AG20443 (cell line): Measurements from ENCODE around the gene CLRN2.
"Not testable (repeated sequence)": the region's sequence is repeated elsewhere in the genome, so short reads cannot be mapped to it uniquely, and the experiment has no call there.

Experiments used
- DNase-seq: peaks from one replicate; pipeline ENCODE4 v3.0.0; 2012; ENCODE audit warnings: low spot score, mixed read lengths

The CLRN2 gene

DNA sequence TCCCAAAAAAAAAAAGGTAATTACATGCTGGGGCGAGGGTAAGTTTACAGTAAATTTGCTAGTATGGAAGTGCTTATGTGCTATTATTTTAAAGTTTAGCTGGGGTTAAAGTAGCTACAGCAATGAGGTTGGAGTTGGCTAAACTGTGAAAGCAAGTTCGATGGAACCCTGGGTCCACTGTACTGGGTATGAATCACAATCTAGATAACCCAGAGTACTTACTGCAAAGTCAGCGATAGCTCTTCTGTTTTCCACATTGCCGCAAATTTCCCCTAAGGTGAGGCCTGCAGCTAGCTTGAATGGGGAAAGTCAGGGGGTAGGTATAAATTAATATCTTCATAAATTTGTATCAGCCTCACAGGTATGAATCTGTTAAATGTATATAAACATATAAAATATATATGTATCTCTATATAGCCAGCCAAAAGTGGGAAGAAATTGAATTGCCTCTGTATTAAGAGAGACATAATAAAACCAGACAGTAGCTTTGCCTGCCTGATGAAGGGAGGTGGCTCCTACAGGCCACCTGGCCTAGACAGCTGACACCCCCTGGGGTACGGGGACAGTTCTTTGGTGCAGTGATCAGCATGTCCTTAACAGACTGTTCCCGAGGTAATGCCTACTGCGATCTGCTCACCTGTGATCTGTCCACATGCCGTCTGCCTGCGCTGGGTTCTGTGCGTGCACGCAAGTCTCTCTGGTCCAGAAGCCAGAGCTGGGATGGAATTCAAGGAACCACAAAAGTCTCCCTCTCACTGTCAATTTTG lies 30.6 kb downstream of the CLRN2 start:
- DNase-seq = no peak

DNA sequence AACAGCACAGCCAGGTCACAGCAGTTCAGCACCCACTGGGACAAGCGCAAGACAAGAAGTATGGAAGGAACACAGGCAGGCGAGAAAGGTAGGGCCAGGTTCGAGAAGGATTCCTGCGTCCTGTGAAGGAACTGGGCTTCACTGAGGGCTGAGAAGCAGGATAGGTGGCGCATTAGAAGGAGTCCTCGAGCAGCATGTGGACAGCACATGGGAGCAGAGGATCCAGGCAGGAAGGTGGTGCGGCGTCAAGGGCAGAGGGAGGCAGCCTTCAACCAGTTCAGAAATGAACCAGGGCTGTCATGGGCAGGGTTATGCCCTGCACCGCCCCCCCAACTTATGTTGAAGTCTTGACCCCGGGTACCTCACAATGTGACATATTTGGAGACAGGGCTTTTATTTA lies 31.3 kb downstream of the CLRN2 start:
- no peak for DNase-seq

DNA sequence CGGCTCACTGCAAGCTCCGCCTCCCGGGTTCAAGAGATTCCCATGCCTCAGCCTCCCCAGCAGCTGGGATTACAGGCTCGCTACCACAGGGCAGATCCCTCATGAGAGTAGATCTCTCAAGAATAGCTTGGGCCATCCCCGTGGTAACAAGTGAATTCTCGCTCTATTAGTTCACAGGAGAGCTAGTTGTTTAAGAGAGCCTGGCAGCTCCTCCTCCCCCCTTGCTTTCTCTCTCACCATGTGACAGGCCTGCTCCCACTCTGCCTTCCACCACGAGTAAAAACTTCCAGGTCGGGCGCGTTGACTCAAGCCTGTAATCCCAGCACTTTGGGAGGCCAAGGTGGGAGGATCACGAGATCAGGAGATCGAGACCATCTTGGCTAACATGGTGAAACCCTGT lies 31.7 kb downstream of the CLRN2 start:
- no peak for DNase-seq

DNA sequence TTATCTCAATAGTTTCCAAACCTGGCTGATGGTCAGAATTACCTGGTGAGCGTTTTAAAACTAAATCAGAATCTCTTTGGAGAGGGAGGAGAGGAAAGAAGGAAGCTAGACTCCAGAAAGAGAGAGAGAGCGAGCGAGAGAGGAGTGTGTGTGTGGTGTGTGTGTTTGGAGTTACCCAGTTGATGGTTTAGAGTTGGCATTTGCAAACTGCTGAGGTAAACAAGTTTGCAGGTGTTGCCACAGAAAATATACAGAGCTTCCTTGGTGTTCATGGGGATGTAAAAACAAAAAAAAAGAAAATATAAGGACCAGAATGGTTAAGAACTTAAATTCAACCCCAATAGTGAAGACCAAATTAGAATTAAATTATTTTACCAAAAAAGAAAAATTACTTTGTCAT lies 35.6 kb downstream of the CLRN2 start:
- DNase-seq = no peak

DNA sequence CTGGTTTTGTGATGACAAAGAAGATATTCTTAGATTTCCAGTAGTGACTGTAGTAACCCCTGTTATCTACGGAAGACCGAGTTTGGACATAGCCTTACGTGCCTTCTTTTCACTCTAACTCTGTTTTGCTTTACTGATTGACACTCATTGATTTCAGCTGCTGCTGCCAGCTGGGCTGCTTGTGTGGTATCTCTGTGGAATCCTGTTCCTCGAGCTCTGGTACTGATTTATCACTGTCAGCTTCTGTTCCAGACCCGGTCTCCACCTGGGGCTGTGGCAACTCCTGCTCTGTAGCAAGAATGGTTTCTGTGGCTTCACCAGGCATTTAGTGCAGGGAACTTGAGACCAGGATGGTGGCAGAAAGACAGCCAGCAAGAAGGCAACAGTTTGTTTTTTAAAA lies 37.5 kb downstream of the CLRN2 start:
- no peak for DNase-seq

DNA sequence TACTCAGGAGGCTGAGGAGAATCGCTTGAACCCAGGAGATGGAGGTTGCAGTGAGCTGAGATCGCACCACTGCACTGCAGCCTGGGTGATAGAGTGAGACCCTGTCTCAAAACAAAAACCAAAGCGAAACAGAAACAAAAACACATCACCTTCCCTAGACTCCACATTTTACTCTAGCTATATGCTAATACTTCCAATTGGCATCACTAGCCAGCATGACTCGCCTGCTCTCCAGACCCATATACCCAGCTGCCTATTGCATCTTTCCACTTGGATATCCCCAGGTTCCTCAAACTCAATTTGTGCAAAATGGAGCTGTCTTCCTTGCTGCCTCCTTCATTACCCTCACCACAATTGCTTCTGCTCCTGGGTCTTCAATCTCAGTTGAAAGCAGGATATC lies 39.6 kb downstream of the CLRN2 start:
- DNase-seq = no peak

DNA sequence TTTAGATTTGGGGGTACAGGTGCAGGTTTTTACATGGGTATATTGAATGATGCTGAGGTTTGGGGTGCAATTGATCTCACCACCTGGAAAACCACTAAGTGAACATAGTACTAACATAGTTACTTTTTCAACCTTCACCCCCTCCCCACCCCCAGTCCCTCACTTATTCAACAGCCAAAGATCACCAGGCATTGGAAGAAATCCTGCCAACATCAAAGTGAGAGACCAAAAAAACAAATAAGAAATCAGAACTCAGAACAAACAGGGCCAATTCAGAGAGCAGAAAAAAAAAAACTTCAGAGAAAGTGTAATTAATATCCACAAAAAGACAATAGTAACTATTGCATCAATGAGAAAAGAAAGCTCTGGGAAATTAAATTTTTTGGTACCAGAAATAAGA lies 41.5 kb downstream of the CLRN2 start:
- no peak for DNase-seq

DNA sequence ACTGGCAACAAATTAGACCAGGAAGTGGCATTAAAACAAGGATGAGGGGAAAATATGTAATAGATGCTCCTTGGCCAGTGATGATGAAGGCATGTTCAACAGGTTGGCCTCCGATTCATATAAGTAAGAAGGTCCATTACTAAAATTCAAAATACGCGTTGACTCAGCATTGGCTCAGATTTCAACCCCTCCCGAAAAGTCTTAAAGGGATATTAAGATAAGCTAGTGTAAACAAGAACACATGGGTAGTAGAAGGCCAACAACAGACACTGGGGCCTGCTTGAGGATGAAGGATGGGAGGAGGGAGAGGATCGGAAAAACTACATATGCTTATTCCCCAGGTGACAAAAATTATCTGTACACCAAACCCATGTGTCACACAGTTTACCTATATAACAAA lies 42.9 kb downstream of the CLRN2 start:
- no peak for DNase-seq

DNA sequence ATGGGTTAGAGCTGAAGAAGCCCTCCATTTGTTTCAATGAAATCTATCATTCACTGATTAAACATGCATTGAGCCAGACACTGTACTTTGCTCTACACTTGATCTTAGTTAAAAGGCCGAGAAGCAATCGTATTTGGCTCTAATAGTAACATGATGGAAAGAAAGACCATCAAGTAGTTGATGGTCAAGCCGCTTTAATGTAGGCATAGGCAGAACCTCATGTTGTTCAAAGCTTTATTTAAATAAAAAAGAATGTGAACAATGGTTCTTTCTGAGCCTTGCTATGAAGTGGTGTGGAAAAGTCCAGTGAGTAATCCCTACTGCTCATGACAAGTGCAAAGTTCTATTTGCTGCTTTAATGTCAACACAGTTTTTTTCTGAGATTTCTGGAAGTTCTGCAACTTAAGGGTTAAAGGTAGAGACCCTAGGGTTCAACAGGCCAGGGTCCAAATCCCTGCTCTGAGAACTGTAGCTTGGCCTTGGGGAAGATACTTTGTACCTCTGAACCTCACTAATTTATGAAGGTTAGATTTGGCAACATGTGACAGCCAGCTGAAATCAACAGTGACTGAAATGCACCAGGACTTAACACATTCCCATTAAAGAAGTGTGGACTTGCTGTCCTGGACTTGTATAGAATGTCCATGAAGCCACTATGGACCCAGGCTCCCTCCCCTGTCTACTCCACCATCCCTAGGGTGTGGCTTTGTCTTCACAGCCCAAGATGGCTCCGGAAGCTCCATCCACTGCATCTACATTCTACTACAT lies 44.2 kb downstream of the CLRN2 start:
- no peak for DNase-seq

DNA sequence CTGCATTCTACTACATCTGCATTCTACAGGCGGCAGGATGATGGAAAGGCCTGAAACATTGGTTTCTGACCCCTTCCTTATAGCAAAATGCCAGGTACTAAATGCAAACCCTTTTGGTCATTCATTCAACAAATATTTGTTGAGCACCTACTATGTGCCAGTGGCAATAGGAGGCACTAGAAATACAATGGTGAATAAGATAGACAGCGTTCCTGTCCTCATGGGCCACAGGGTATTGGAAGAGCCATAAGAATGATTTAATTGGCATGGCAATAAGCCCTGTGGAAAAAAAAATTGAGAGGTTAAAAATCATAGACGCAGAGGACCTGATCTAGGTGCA lies 44.7 kb downstream of the CLRN2 start:
- no peak for DNase-seq

DNA sequence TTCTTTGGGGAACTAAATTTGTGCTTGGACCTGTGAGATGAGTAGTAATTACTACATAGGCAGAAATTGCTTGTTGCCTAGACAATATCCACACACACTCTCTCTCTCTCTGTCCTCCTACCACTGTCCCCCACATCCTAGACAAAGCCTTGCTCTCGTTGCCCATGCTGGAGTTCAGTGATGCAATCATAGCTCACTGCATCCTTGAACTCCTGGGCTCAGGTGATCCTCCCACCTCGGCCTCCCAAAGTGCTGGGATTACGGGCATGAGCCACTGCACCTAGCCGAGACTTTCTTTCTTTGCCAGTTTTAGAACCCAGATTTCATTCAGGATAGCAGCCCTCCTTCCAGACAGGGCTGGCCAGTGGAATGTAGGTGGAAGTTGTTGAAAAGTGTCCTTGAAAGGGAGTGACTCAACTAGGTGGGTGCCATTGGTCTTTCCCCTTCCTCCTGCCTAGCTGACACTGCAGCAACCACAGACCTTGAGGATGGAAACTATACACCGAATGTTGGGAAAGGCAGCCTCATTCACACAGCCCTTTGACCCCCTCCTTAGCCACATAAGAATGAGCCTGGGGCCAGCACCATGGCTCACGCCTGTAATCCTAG lies 45.2 kb downstream of the CLRN2 start:
- DNase-seq = no peak

DNA sequence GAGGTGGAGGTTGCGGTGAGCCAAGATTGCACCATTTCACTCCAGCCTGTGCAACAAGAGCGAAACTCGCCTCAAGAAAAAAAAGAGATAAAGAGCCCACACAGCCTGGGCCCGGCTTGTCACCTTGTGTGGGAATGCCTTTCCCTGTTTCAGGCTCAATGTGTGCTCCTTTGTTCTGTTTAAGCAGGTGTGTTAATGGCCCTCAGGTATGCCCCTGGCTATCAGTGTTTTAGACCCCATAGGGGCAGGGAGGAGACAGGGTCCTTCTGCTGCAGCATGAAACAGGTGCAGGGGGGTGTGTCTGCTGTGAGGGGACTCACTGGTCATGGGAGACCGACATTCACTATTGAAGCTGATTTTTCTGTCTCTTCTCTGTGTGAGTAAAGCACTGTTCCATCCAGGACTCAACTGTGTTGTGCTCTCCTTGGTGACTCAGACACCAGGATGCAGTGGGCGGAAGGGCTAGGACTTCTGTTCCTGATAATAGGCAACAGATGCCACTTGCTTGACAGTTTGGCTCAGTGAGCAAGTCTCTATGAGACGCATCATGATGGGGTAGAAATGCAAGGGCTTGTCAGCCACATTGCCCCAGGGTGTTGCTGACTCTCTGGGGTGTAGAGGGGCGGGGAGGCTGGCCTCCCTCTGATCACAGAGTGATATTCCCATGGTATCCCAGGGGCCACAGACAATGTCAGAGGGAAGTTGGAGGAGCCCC lies 46.4 kb downstream of the CLRN2 start:
- DNase-seq = peak; percentile 84

DNA sequence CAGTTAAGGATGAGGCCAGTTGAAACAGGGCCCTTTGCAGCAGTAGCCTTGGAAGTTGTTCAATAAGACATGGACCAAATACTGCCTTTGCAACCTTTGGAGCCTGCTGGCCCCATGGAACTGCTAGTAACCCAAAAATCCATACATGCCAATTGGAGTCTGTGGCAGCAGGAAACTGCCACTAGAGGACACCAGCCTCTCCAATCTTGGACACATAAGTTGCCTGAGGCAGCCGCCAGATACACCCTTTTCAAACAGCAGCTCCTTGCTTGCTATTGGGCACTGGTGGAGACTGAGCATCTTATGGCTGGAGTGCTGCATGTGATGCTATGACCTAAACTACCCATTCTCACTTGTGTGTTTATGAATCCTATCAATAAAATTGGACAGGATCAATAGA lies 47.2 kb downstream of the CLRN2 start:
- no peak for DNase-seq

DNA sequence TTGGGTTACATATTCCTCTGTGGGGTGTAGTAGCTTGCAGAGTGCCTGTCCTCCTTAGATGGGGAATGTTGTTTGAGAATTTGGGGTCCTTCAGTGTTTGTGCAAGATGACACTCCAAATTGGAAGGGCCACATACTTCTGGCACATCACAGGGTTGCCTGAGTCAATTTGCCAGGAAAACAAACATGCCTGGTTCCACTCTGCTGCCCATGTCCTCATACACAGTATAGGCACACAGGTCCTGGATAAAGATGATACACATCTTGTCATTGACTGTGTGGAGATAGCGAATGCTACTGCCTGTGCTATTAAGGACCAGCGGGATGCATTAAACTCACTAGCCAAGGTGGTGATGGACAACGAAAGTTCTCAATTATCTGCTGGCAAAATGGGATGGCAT lies 50.9 kb downstream of the CLRN2 start:
- DNase-seq = no peak

DNA sequence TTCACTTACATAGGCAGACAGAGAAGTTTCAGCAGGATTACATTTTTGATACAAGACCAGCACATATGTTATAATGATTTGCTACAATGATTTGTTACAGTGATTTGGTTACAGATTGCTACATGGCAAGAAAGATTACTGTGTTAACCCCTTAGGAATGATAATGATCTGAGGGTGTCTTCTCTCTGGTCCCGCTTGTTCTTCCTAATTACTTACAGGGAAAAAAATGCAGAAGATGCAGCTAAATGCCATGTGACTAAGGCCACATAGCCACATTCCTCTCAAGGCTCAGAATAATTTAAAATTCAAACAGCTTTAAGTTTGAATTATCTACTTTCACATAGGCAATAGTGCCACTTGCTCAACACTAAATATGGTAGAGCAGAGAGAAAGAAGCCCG lies 52.3 kb downstream of the CLRN2 start:
- DNase-seq = no peak

DNA sequence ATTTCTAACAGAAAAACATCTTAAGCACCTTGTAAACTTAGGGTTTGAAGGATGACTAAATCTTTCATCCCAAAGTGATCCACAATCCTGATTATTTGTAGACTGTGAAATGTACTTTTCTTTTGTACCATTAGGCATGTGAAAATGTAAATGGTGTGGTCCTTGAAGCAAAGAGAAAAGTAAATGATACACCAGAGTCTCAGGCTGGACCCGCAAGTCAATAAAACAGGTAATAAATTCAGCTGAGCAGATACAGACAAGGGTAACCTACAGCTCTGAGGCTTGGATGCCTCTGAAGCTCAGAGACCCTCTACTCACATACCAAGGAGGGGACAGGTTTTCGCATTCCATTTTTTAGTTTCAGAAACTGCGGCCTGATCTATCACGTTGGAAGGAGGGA lies 59.2 kb downstream of the CLRN2 start:
- no peak for DNase-seq

DNA sequence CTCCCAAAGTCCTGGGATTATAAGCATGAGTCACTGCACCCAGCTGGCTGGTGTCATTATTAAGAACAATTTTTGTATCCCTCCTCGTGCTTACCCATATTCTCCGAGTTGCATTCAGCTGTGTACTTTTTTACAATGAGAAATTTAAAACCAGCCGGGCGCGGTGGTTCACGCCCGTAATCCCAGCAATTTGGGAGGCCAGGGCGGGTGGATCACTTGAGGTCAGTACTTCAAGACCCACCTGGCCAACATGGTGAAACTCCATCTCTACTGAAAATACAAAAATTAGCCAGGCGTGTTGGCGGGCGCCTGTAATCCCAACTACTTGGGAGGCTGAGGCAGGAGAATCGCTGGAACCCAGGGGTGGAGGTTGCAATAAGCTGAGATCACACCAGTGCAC lies 60.2 kb downstream of the CLRN2 start:
- not testable (repeated sequence) for DNase-seq
